OCI-LY7 (cell line): Measurements from ENCODE around the gene FBXO42. TPM values are rescaled to one million over a fixed set of nuclear protein-coding genes. Genes with fewer than 3 reads are reported as not detected.

Experiments used
- BruUV-seq: library from RNA; stranded (reverse); fragments of 400-500 nt; replicated peaks from 2 replicates; lab custom pipeline; 2021; lab: Mats Ljungman, UMichigan
- CTCF ChIA-PET: fragments of 300-600 bp; sonication (Branson Sonifier 250); formaldehyde crosslinking; loops from one replicate; lab custom pipeline; 2022; ENCODE audit warnings: antibody characterized with exemption; ENCODE audit not compliant: unreplicated experiment; lab: Charles Lee
- POLR2A ChIA-PET: fragments of 300-600 bp; sonication (Branson Sonifier 250); formaldehyde crosslinking; loops from one replicate; lab custom pipeline; 2022; ENCODE audit warnings: antibody characterized with exemption; lab: Charles Lee
- DNase-seq: peaks from one replicate; pipeline ENCODE4 v3.0.0-alpha.2; 2015; ENCODE audit warnings: low spot score
- H2AFZ ChIP-seq: fragments of 200-600 bp; sonication (generic), shearing (Covaris generic); 2 replicates; pipeline ENCODE4 v1.6.1; 2014; ENCODE audit warnings: mild to moderate bottlenecking, antibody characterized with exemption, low read length, moderate library complexity
- H3K27ac ChIP-seq: fragments of 200-600 bp; sonication (generic); 2 replicates; pipeline ENCODE4 v1.5.1; 2014; ENCODE audit warnings: mixed run types, low read depth, mild to moderate bottlenecking, moderate library complexity, low read length, inconsistent platforms; ENCODE audit not compliant: poor library complexity, severe bottlenecking
- H3K36me3 ChIP-seq: fragments of 200-600 bp; sonication (generic); 2 replicates; pipeline ENCODE4 v1.6.1; 2014; ENCODE audit warnings: mild to moderate bottlenecking, antibody characterized with exemption, low read length, moderate library complexity, mixed read lengths; ENCODE audit not compliant: insufficient read depth
- H3K4me1 ChIP-seq: fragments of 200-600 bp; sonication (generic); 2 replicates; pipeline ENCODE4 v1.5.1; 2014; ENCODE audit warnings: mild to moderate bottlenecking, low read length; ENCODE audit not compliant: insufficient read depth, poor library complexity, severe bottlenecking
- H3K4me2 ChIP-seq: fragments of 200-600 bp; sonication (generic); 2 replicates; pipeline ENCODE4 v1.6.1; 2014; ENCODE audit warnings: mild to moderate bottlenecking, low read length
- H3K4me3 ChIP-seq: fragments of 200-600 bp; sonication (generic); 2 replicates; pipeline ENCODE4 v1.5.1; 2014; ENCODE audit warnings: mild to moderate bottlenecking, low read depth, low read length; ENCODE audit not compliant: poor library complexity, severe bottlenecking
- H3K79me2 ChIP-seq: fragments of 200-600 bp; sonication (generic); 2 replicates; pipeline ENCODE4 v1.6.1; 2016; ENCODE audit warnings: low read depth, mild to moderate bottlenecking, low read length, moderate library complexity, mixed read lengths; ENCODE audit not compliant: insufficient read depth
- H3K9me2 ChIP-seq: fragments of 200-600 bp; sonication (generic); 2 replicates; pipeline ENCODE4 v1.6.1; 2016; ENCODE audit warnings: mild to moderate bottlenecking, low read length, mixed read lengths; ENCODE audit not compliant: insufficient read depth
- H3K9me3 ChIP-seq: fragments of 200-600 bp; sonication (generic); 2 replicates; pipeline ENCODE4 v1.6.1; 2014; ENCODE audit warnings: mild to moderate bottlenecking, mixed run types, low read length, mixed read lengths
- H4K20me1 ChIP-seq: fragments of 200-600 bp; sonication (generic); 2 replicates; pipeline ENCODE4 v1.6.1; 2014; ENCODE audit warnings: mild to moderate bottlenecking, antibody characterized with exemption, low read length, moderate library complexity, mixed read lengths; ENCODE audit not compliant: insufficient read depth
- CTCF ChIP-seq: fragments of 200-600 bp; sonication (generic); conservative IDR thresholded peaks from 2 replicates; pipeline ENCODE4 v1.5.1; 2014; ENCODE audit warnings: mild to moderate bottlenecking, antibody characterized with exemption, low read length, moderate library complexity, mixed read lengths
- EZH2phosphoT487 ChIP-seq: fragments of 200-600 bp; sonication (generic); IDR thresholded peaks from 2 replicates; pipeline ENCODE4 v1.6.1; 2018; ENCODE audit warnings: low read depth, borderline replicate concordance, mild to moderate bottlenecking, mixed run types, antibody characterized with exemption, low read length, moderate library complexity, mixed read lengths
- intact Hi-C: fragments of 100-400 bp; cut with micrococcal nuclease; formaldehyde crosslinking; loops from one replicate; pipeline ENCODE4 v1.10.0; 2022; ENCODE audit not compliant: unreplicated experiment
- total RNA-seq, 2 experiments: library from RNA; depleted of rRNA in 1 of 2; stranded (reverse); fragments of >200 nt in 1 of 2; shearing (Covaris generic) in 1 of 2; gene quantifications; 2 replicates each; pipeline ENCODE4 v1.2.3, GENCODE V29; 2014 to 2022

The FBXO42 gene
- total RNA-seq, 2 experiments from 2014 or later = 20.0 to 22.9 TPM

- Histone ChIP-seq H3K36me3 (no peaks in the 10 kb centered on the region), H3K4me2 (no peak overlapping the region), H4K20me1 (no peaks in the 10 kb centered on the region), H3K79me2 (no peaks in the 10 kb centered on the region), H3K4me3 (no peak overlapping the region), H3K9me3 (no peaks in the 10 kb centered on the region), H3K4me1 (peaks cover 12% of the 10 kb centered on the region), H3K9me2 (no peaks in the 10 kb centered on the region), H2AFZ (no peak overlapping the region), H3K27ac (no peak overlapping the region)
- TF ChIP-seq CTCF (no peak), EZH2phosphoT487 (no peak)
- CTCF ChIA-PET = no interaction called here
- intact Hi-C loops = no loop called here
- no peak for DNase-seq
- BruUV-seq = TSS peak; percentile 38
- POLR2A ChIA-PET = no interaction called here
These were observed 130.8 kb downstream of the FBXO42 start for GRCh38 chr1:16221499-16221898.

- no peaks in the 10 kb centered on the region for H3K79me2 ChIP-seq
- ChIA-PET POLR2A (interaction anchor here (1.2 kb wide), 1 partner anchor 154 kb away, joined by 3 read pairs; no protein-coding TSS in a partner anchor), CTCF (no interaction called here)
- H3K4me3 ChIP-seq = no peak overlapping the region
- H4K20me1 ChIP-seq = no peaks in the 10 kb centered on the region
- H3K27ac ChIP-seq = no peak overlapping the region
- no peak for DNase-seq
- H3K4me1 ChIP-seq = peaks cover 16% of the 10 kb centered on the region
- H3K9me3 ChIP-seq = no peaks in the 10 kb centered on the region
- TF ChIP-seq CTCF (no peak), EZH2phosphoT487 (no peak)
- H3K36me3 ChIP-seq = no peaks in the 10 kb centered on the region
- no peak overlapping the region for H3K4me2 ChIP-seq
- H2AFZ ChIP-seq = 0 out of 2 replicates have a peak overlapping the region, but pooled peaks have one; percentile 27
- intact Hi-C loops = no loop called here
- no peaks in the 10 kb centered on the region for H3K9me2 ChIP-seq
- no TSS peak for BruUV-seq
These were observed 132.2 kb downstream of the FBXO42 start for GRCh38 chr1:16219968-16220500.

GRCh38 chr1:16218674-16219071 is 133.6 kb downstream of the FBXO42 start:
- CTCF ChIA-PET = interaction anchor here (0.6 kb wide), 1 partner anchor 119 kb away, joined by 3 read pairs; no protein-coding TSS in a partner anchor
- no peak for TF ChIP-seq CTCF
- TF ChIP-seq EZH2phosphoT487 = no peak
- Histone ChIP-seq H3K36me3 (no peaks in the 10 kb centered on the region), H3K4me2 (no peak overlapping the region), H3K79me2 (no peaks in the 10 kb centered on the region), H3K27ac (no peak overlapping the region), H3K9me2 (no peaks in the 10 kb centered on the region), H3K4me1 (peaks cover 16% of the 10 kb centered on the region), H3K4me3 (no peak overlapping the region), H3K9me3 (no peaks in the 10 kb centered on the region), H2AFZ (no peak overlapping the region), H4K20me1 (no peaks in the 10 kb centered on the region)
- no peak for DNase-seq
- POLR2A ChIA-PET = no interaction called here
- BruUV-seq = no TSS peak
- intact Hi-C loops = no loop called here
